SK-N-SH (cell line): ENCODE data around the gene RSU1.

Experiments
- CHD2 ChIP-seq: fragments of 150-350 bp; IDR thresholded peaks from 2 replicates; pipeline ENCODE4 v1.6.1; 2018; ENCODE audit warnings: low read length; ENCODE audit not compliant: partially characterized antibody
- TF ChIP-seq, protein P1 (sequence below): IDR thresholded peaks from 2 replicates; pipeline ENCODE4 v1.6.1; 2012; ENCODE audit warnings: mild to moderate bottlenecking, low read depth, low read length, moderate library complexity

DNA sequence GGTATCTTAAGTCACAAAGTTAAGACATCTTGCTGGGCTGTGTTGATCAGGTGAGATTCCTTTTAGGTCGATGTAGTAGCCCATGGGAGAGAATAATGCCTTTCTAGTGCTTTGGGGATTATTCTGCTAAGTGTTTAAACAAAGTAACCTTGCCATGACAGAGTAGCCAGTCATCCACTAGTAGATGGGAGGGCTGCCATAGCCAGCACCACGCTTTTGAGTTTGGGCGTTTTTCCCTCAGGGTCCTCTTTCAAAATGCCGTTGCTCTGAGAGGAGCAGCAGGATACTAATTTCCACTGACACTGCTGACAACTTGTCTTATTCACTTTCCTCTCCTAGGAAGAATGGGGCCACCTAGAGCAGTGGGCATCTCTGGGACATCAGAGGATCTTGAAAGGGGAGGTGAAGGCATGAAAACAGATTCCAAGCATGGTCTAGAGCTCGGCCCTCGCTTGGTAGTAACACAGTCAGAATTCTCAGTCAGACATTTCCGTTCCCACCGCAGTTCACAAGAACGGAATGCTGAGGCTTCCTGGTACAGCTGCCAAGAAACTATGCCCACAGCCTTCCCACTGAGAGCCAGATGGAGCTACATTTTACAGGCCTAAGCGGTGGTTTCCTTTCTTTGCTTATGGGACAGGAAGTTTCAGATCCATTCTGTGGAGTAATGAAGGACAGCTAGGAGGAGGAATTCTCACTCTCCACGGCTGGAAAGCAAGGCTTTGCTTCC lies 15.3 kb upstream of the RSU1 start:
- TF ChIP-seq, protein P1, sequence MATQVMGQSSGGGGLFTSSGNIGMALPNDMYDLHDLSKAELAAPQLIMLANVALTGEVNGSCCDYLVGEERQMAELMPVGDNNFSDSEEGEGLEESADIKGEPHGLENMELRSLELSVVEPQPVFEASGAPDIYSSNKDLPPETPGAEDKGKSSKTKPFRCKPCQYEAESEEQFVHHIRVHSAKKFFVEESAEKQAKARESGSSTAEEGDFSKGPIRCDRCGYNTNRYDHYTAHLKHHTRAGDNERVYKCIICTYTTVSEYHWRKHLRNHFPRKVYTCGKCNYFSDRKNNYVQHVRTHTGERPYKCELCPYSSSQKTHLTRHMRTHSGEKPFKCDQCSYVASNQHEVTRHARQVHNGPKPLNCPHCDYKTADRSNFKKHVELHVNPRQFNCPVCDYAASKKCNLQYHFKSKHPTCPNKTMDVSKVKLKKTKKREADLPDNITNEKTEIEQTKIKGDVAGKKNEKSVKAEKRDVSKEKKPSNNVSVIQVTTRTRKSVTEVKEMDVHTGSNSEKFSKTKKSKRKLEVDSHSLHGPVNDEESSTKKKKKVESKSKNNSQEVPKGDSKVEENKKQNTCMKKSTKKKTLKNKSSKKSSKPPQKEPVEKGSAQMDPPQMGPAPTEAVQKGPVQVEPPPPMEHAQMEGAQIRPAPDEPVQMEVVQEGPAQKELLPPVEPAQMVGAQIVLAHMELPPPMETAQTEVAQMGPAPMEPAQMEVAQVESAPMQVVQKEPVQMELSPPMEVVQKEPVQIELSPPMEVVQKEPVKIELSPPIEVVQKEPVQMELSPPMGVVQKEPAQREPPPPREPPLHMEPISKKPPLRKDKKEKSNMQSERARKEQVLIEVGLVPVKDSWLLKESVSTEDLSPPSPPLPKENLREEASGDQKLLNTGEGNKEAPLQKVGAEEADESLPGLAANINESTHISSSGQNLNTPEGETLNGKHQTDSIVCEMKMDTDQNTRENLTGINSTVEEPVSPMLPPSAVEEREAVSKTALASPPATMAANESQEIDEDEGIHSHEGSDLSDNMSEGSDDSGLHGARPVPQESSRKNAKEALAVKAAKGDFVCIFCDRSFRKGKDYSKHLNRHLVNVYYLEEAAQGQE: 0 out of 2 replicates have a peak, but pooled peaks have one; percentile 17
- TF ChIP-seq CHD2: no peak
